Inferior parietal cortex (tissue), 1 donor: ENCODE data around the gene NCKAP5.

ENCODE experiments used
- DNase-seq: peaks from one replicate; pipeline ENCODE4 v3.0.0-alpha.2; 2016; ENCODE audit errors: extremely low spot score

Gene NCKAP5

GRCh38 chr2:133334923-133335322 lies 233.3 kb downstream of the NCKAP5 start:
- no peak for DNase-seq

GRCh38 chr2:133333181-133333580 lies 235.1 kb downstream of the NCKAP5 start:
- no peak for DNase-seq

- DNase-seq: no peak
These were observed 236.8 kb downstream of the NCKAP5 start for GRCh38 chr2:133331436-133331835.

GRCh38 chr2:133326652-133327397 lies 241.4 kb downstream of the NCKAP5 start:
- no peak for DNase-seq

GRCh38 chr2:133324150-133324561 lies 244.1 kb downstream of the NCKAP5 start:
- DNase-seq: no peak

- DNase-seq: no peak
These were observed 245.4 kb downstream of the NCKAP5 start for GRCh38 chr2:133322909-133323308.

- DNase-seq: no peak
These were observed 251.1 kb downstream of the NCKAP5 start for GRCh38 chr2:133317178-133317577.

- DNase-seq: no peak
These were observed 251.7 kb downstream of the NCKAP5 start for GRCh38 chr2:133316557-133316956.

GRCh38 chr2:133315280-133315679 lies 253.0 kb downstream of the NCKAP5 start:
- DNase-seq: no peak

- DNase-seq: no peak
These were observed 253.5 kb downstream of the NCKAP5 start for GRCh38 chr2:133314795-133315194.

- DNase-seq: no peak
These were observed 256.1 kb downstream of the NCKAP5 start for GRCh38 chr2:133312038-133312729.

- DNase-seq: no peak
These were observed 262.0 kb downstream of the NCKAP5 start for GRCh38 chr2:133306236-133306635.

GRCh38 chr2:133304344-133304743 lies 263.9 kb downstream of the NCKAP5 start:
- DNase-seq: no peak

GRCh38 chr2:133303150-133303549 lies 265.1 kb downstream of the NCKAP5 start:
- DNase-seq: no peak

- DNase-seq: no peak
These were observed 271.9 kb downstream of the NCKAP5 start for GRCh38 chr2:133296401-133296800.

- no peak for DNase-seq
These were observed 274.5 kb downstream of the NCKAP5 start for GRCh38 chr2:133293544-133294353.

GRCh38 chr2:133292259-133292658 lies 276.0 kb downstream of the NCKAP5 start:
- DNase-seq: no peak

- DNase-seq: no peak
These were observed 280.6 kb downstream of the NCKAP5 start for GRCh38 chr2:133287709-133288108.

- no peak for DNase-seq
These were observed 281.8 kb downstream of the NCKAP5 start for GRCh38 chr2:133286326-133286922.

- DNase-seq: no peak
These were observed 295.2 kb downstream of the NCKAP5 start for GRCh38 chr2:133273031-133273430.

- no peak for DNase-seq
These were observed 297.2 kb downstream of the NCKAP5 start for GRCh38 chr2:133271105-133271504.

- DNase-seq: no peak
These were observed 297.7 kb downstream of the NCKAP5 start for GRCh38 chr2:133270550-133270949.
